Nephron (organoid): Measurements from ENCODE around the gene KHSRP.

ENCODE experiments used
- H3K27ac Mint-ChIP-seq, 3 experiments: 2 replicates each; pipeline ENCODE4 v1.8.0; 2020; ENCODE audit warnings: mixed read lengths in 3 of 3, mild to moderate bottlenecking in 2 of 3, moderate library complexity in 1 of 3
- H3K27me3 Mint-ChIP-seq: 2 replicates; pipeline ENCODE4 v1.8.0; 2021; ENCODE audit warnings: low read depth, mild to moderate bottlenecking, moderate library complexity, mixed read lengths
- H3K36me3 Mint-ChIP-seq: 2 replicates; pipeline ENCODE4 v1.8.0; 2020; ENCODE audit warnings: low read depth, mixed read lengths
- H3K4me1 Mint-ChIP-seq: 2 replicates; pipeline ENCODE4 v1.8.0; 2020; ENCODE audit warnings: mixed read lengths
- H3K4me3 Mint-ChIP-seq, 3 experiments: 2 replicates each; pipeline ENCODE4 v1.8.0; 2020; ENCODE audit warnings: mild to moderate bottlenecking in 3 of 3, mixed read lengths in 3 of 3, moderate library complexity in 2 of 3
- H3K9me3 Mint-ChIP-seq: 2 replicates; pipeline ENCODE4 v1.8.0; 2020; ENCODE audit warnings: mixed read lengths
- TF ChIP-seq, protein P1 (sequence below), 3 experiments: fragments of 200-600 bp; sonication (generic); IDR thresholded peaks; one replicate each; pipeline ENCODE4 v1.5.0; 2021; ENCODE audit warnings: antibody characterized with exemption in 3 of 3; ENCODE audit not compliant: unreplicated experiment in 3 of 3

KHSRP gene

DNA sequence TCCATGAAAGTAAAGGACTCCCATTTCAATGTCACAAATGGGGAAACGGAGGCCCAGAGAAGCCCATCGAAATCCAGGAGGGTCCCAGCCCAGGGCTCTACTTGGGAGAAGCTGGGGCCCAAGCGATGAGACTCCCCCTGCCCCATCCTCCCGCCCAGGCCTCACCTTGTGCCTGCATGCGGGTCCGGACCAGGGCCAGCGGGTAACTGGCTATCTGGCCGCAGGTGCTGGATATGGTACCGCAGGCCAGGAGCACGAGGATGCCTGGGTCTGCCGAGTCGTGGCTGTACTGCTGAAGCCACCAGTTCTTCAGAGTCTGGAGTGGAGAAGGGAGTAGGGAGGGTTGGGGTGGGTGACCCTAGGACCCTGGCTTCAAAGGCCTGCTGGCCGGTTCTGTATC, 19.4 kb upstream of the KHSRP start:
- TF ChIP-seq, protein P1, sequence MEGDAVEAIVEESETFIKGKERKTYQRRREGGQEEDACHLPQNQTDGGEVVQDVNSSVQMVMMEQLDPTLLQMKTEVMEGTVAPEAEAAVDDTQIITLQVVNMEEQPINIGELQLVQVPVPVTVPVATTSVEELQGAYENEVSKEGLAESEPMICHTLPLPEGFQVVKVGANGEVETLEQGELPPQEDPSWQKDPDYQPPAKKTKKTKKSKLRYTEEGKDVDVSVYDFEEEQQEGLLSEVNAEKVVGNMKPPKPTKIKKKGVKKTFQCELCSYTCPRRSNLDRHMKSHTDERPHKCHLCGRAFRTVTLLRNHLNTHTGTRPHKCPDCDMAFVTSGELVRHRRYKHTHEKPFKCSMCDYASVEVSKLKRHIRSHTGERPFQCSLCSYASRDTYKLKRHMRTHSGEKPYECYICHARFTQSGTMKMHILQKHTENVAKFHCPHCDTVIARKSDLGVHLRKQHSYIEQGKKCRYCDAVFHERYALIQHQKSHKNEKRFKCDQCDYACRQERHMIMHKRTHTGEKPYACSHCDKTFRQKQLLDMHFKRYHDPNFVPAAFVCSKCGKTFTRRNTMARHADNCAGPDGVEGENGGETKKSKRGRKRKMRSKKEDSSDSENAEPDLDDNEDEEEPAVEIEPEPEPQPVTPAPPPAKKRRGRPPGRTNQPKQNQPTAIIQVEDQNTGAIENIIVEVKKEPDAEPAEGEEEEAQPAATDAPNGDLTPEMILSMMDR (IDR thresholded peaks at IDR 0.05; ENCODE audit: unreplicated experiment in 3 of 3) = no peak
- Mint-ChIP-seq H3K9me3 (peaks cover 12% of the 10 kb centered on the region), H3K4me3 (no peak overlapping the region), H3K27me3 (no peaks in the 10 kb centered on the region), H3K36me3 (peaks cover 38% of the 10 kb centered on the region), H3K4me1 (peaks cover 5% of the 10 kb centered on the region), H3K27ac (no peak overlapping the region)

DNA sequence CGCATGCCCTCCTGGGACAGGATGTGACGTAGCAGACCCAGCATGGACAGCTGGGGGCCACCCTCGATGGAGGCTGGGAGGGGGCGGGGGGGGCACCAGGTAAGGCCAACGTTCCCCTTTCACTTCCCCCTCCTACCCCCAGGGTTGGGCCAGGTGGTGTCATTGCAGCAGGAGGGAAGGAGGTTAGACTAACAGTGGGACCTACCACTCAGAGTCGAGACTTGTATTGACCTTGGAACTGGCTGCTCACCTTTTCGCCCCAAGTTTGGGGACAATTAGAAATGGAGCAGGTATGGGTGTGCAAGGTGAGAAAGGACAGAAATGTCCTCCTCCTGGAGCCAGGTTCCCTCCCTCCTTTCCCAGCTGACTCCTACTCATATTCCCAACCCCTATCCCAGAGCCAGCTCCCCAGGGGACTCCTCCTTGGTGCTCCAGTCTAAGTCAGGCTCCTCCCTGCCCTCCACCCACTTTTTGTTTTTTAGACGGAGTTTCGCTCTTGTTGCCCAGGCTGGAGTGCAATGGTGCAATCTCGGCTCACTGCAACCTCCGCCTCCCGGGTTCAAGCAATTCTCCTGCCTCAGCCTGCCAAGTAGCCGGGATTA, 17.6 kb upstream of the KHSRP start:
- Mint-ChIP-seq H3K9me3 (peaks cover 12% of the 10 kb centered on the region), H3K27ac (no peak overlapping the region), H3K36me3 (peaks cover 38% of the 10 kb centered on the region), H3K4me3 (no peak overlapping the region), H3K4me1 (peaks cover 5% of the 10 kb centered on the region), H3K27me3 (no peaks in the 10 kb centered on the region)
- TF ChIP-seq, protein P1 (IDR thresholded peaks at IDR 0.05; ENCODE audit: unreplicated experiment in 3 of 3) = no peak

DNA sequence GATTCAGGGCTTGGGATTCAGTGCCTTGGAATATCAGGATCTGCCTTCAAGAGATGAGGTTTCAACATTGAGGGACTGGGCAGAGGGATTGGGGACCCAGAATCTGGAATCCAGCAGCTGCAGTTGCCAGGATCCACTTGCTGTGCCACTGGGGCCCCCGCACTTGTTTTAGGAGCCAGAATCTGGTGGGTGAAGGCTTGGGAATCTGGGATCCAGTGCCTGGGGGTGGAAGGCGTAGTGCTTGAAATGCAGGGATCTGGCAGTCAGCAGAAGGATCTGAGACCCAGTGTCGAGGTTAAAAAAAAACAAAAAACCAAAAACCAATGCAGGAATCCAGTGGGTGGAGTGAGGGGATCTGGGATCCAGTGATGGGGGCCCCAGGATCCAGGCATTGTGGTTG, 16.3 kb upstream of the KHSRP start:
- TF ChIP-seq, protein P1 (IDR thresholded peaks at IDR 0.05; ENCODE audit: unreplicated experiment in 3 of 3) = no peak
- Mint-ChIP-seq H3K27ac (no peak overlapping the region), H3K4me3 (no peak overlapping the region), H3K4me1 (peaks cover 5% of the 10 kb centered on the region), H3K9me3 (peaks cover 5% of the 10 kb centered on the region), H3K27me3 (no peaks in the 10 kb centered on the region), H3K36me3 (peaks cover 27% of the 10 kb centered on the region)

DNA sequence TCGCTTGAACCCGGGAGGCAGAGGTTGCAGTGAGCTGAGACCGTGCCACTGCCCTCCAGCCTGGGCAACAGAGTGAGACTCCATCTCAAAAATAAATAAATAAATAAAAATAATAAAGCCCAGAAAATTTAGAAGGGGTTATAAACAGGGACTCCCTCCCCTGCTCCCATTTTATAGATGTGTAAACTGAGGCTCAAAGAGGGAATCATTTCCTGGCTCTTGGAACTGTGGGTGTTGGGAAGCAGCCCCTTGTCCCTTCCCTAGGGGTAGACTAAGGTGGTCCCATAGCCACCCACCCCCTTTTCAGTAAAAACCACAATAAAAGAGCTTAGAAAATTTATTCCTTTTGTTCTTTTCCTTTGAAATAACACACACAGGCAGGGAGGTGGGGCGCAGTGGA, 15.1 kb upstream of the KHSRP start:
- Mint-ChIP-seq H3K4me1 (peaks cover 5% of the 10 kb centered on the region), H3K36me3 (peaks cover 18% of the 10 kb centered on the region), H3K27me3 (no peaks in the 10 kb centered on the region), H3K9me3 (no peaks in the 10 kb centered on the region), H3K4me3 (no peak overlapping the region), H3K27ac (no peak overlapping the region)
- TF ChIP-seq, protein P1 (IDR thresholded peaks at IDR 0.05; ENCODE audit: unreplicated experiment in 3 of 3) = no peak

DNA sequence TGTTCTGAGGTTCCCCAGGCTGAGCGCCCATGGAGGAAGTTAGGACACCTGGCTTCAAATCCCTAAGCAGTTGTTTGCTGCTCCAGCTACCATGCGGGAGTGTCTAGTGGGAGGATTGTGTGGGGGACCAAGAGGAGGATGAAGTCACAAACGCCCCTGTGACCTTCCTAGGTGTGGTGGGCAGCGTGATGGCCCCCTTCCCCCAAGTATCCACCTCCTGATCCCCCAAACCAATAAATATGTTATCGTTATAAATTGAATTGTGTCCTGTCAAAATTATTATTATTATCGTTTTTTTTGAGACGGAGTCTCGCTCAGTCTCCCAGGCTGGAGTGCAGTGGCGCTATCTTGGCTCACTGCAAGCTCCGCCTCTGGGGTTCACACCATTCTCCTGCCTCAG, 9.1 kb upstream of the KHSRP start, which contains the start of gene SLC25A41:
SLC25A41 (minus strand) TSS at position 101 of the 400 bp plus-strand sequence; CDS start at position 31, 70 bp downstream.
- H3K9me3 Mint-ChIP-seq = no peaks in the 10 kb centered on the region
- H3K4me3 Mint-ChIP-seq = no peak within 1 kb of the TSS
- peaks cover 13% of the 10 kb centered on the region for H3K27me3 Mint-ChIP-seq
- H3K4me1 Mint-ChIP-seq = no peaks in the 10 kb centered on the region
- H3K36me3 Mint-ChIP-seq = peaks cover 3% of the 10 kb centered on the region
- no peak within 1 kb of the TSS for H3K27ac Mint-ChIP-seq
- TF ChIP-seq, protein P1 (IDR thresholded peaks at IDR 0.05; ENCODE audit: unreplicated experiment in 3 of 3) = no peak

DNA sequence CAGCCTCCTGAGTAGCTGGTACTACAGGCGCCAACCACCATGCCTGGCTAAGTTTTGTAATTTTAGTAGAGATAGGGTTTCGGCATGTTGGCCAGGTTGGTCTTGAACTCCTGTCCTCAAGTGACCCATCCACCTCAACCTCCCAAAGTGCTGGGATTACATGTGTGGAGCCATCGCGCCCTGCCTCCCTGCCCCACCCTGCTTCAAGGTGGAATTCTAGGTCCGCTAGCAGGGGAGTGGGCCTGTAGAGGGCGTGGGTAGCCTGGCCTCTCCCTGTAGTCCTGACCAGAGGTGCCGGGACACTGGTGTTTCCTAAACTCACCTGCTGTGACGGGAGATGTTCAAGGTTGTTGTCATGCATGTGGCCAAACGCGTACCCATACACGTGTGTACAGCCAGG, 8.6 kb upstream of the KHSRP start:
- no peak overlapping the region for H3K27ac Mint-ChIP-seq
- no peaks in the 10 kb centered on the region for H3K4me1 Mint-ChIP-seq
- TF ChIP-seq, protein P1 (IDR thresholded peaks at IDR 0.05; ENCODE audit: unreplicated experiment in 3 of 3) = no peak
- H3K4me3 Mint-ChIP-seq = no peak overlapping the region
- no peaks in the 10 kb centered on the region for H3K9me3 Mint-ChIP-seq
- H3K27me3 Mint-ChIP-seq = peaks cover 13% of the 10 kb centered on the region
- H3K36me3 Mint-ChIP-seq = peaks cover 3% of the 10 kb centered on the region
